ENCODE measurements around the gene RECK.

The RECK gene

GRCh38 chr9:36169708-36170107 is 133.0 kb downstream of the RECK start:
- TF ChIP-seq CTCF (IDR thresholded peaks at IDR 0.05; ENCODE audit: low read depth, low read length) = no peak
- H3K4me3 ChIP-seq (ENCODE audit: low read depth, low read length) = no peak overlapping the region
- in situ Hi-C loops (cut with HindIII; ENCODE audit: low sequenced_read_pairs) = no loop called here
- DNase-seq (ENCODE audit: low read depth, low spot score) = no peak

GRCh38 chr9:36170531-36170930 is 133.8 kb downstream of the RECK start:
- no peak overlapping the region for H3K4me3 ChIP-seq (ENCODE audit: low read depth, low read length)
- in situ Hi-C loops (cut with HindIII; ENCODE audit: low sequenced_read_pairs) = no loop called here
- no peak for DNase-seq (ENCODE audit: low read depth, low spot score)
- TF ChIP-seq CTCF (IDR thresholded peaks at IDR 0.05; ENCODE audit: low read depth, low read length) = no peak

- no peak for DNase-seq (ENCODE audit: low read depth, low spot score)
- no peak for TF ChIP-seq CTCF (IDR thresholded peaks at IDR 0.05; ENCODE audit: low read depth, low read length)
- no peak overlapping the region for H3K4me3 ChIP-seq (ENCODE audit: low read depth, low read length)
- in situ Hi-C loops (cut with HindIII; ENCODE audit: low sequenced_read_pairs) = no loop called here
Measured at GRCh38 chr9:36173861-36174260, 137.1 kb downstream of the RECK start.

All from astrocyte of the spinal cord (primary cell).